ENCODE results near the gene PCDH9. TPM values are rescaled to one million over a fixed set of nuclear protein-coding genes. Genes with fewer than 3 reads are reported as not detected.

The PCDH9 gene
- total and polyA plus RNA-seq, 2 experiments from 2014 or later = 0.31 to 0.52 TPM

GRCh38 chr13:66992719-66993118, 237.4 kb downstream of the PCDH9 start:
- Mint-ChIP-seq H3K9me3 (no peaks in the 10 kb centered on the region), H3K4me3 (no peak overlapping the region), H3K4me1 (peaks cover 22% of the 10 kb centered on the region), H3K36me3 (ENCODE audit: low read depth) (no peaks in the 10 kb centered on the region), H3K27me3 (ENCODE audit: insufficient read depth, low read depth, poor library complexity) (peaks cover 3% of the 10 kb centered on the region), H3K27ac (peak overlapping the region; percentile 94)
- TF ChIP-seq NANOG (IDR thresholded peaks at IDR 0.05; ENCODE audit: borderline replicate concordance) (no peak), ETS1 (IDR thresholded peaks at IDR 0.05) (no peak), EZH2phosphoT487 (IDR thresholded peaks at IDR 0.05; ENCODE audit: unreplicated experiment) (no peak), JUNB (IDR thresholded peaks at IDR 0.05; ENCODE audit: unreplicated experiment) (no peak), POLR2AphosphoS5 (IDR thresholded peaks at IDR 0.05; ENCODE audit: low read depth) (no peak), ZNF462 (CRISPR knock-in tag; IDR thresholded peaks at IDR 0.05) (no peak), REST (IDR thresholded peaks at IDR 0.05; ENCODE audit: unreplicated experiment) (no peak), ZNF114 (CRISPR knock-in tag; IDR thresholded peaks at IDR 0.05) (no peak), CREB1 (CRISPR knock-in tag; IDR thresholded peaks at IDR 0.05; ENCODE audit: low read depth) (no peak), ZNF331 (CRISPR knock-in tag; IDR thresholded peaks at IDR 0.05; ENCODE audit: low read depth) (no peak), STAT1 (IDR thresholded peaks at IDR 0.05; ENCODE audit: unreplicated experiment) (no peak)
- Histone ChIP-seq H3K4me1 (ENCODE audit: insufficient read depth) (peaks cover 15% of the 10 kb centered on the region; the same call in 1 of the 2 replicates), H3K9me2 (ENCODE audit: insufficient read depth) (no peaks in the 10 kb centered on the region), H3K27ac (ENCODE audit: low read depth) (no peak overlapping the region), H3K79me2 (replicated peaks; ENCODE audit: insufficient read depth) (no peaks in the 10 kb centered on the region), H3F3A (replicated peaks; ENCODE audit: low read depth) (no peaks in the 10 kb centered on the region), H2AFZ (no peak overlapping the region), H3K27me3 (ENCODE audit: insufficient read depth) (no peaks in the 10 kb centered on the region), H4K20me1 (replicated peaks; ENCODE audit: insufficient read depth) (no peaks in the 10 kb centered on the region), H3K4me2 (no peak overlapping the region), H3K36me3 (ENCODE audit: insufficient read depth) (no peaks in the 10 kb centered on the region), H3K4me3 (no peak overlapping the region)
- DNase-seq (ENCODE audit: low spot score) (no peak), ATAC-seq (no peak)

All from GM23338 (cell line).